Liver (tissue), 3 donors: Measurements from ENCODE around the gene CTNS.

Source experiments
- ATF3 ChIP-seq: IDR thresholded peaks from 2 replicates; pipeline ENCODE4 v1.6.1; 2016; ENCODE audit warnings: antibody characterized with exemption
- CTCF ChIP-seq: fragments of 150-350 bp; IDR thresholded peaks from 2 replicates; pipeline ENCODE4 v1.5.1; 2017; ENCODE audit warnings: improper control_type of control experiment, low read depth, low read length; ENCODE audit not compliant: missing input control
- FOXA2 ChIP-seq: IDR thresholded peaks from 2 replicates; pipeline ENCODE4 v1.6.1; 2016; ENCODE audit warnings: antibody characterized with exemption
- GABPA ChIP-seq, 2 donors: IDR thresholded peaks in 1 of 2; conservative IDR thresholded peaks in 1 of 2; 2 replicates each; pipeline ENCODE4 v1.6.1; 2016; ENCODE audit warnings: antibody characterized with exemption in 2 of 2, mild to moderate bottlenecking in 1 of 2, moderate library complexity in 1 of 2
- HNF4A ChIP-seq, 2 donors: conservative IDR thresholded peaks; 2 replicates each; pipeline ENCODE4 v1.6.1; 2016; ENCODE audit warnings: antibody characterized with exemption in 2 of 2, mild to moderate bottlenecking in 2 of 2
- HNF4G ChIP-seq: IDR thresholded peaks from 2 replicates; pipeline ENCODE4 v1.6.1; 2016; ENCODE audit warnings: antibody characterized with exemption
- JUND ChIP-seq, 2 donors: IDR thresholded peaks; 2 replicates each; pipeline ENCODE4 v1.6.1; 2016; ENCODE audit warnings: antibody characterized with exemption in 2 of 2
- RAD21 ChIP-seq, 2 donors: IDR thresholded peaks; 2 replicates each; pipeline ENCODE4 v1.6.1; 2016; ENCODE audit warnings: antibody characterized with exemption in 2 of 2, mild to moderate bottlenecking in 2 of 2
- SP1 ChIP-seq: IDR thresholded peaks from 2 replicates; pipeline ENCODE4 v1.6.1; 2018; ENCODE audit warnings: antibody characterized with exemption, mild to moderate bottlenecking
- TAF1 ChIP-seq: conservative IDR thresholded peaks from 2 replicates; pipeline ENCODE4 v1.6.1; 2016; ENCODE audit warnings: antibody characterized with exemption, mild to moderate bottlenecking
- YY1 ChIP-seq: IDR thresholded peaks from 2 replicates; pipeline ENCODE4 v1.6.1; 2016; ENCODE audit warnings: antibody characterized with exemption, mild to moderate bottlenecking
- TF ChIP-seq, protein P1 (sequence below): IDR thresholded peaks from 2 replicates; pipeline ENCODE4 v1.6.1; 2016; ENCODE audit warnings: antibody characterized with exemption, mild to moderate bottlenecking
- TF ChIP-seq, protein P2 (sequence below): IDR thresholded peaks from 2 replicates; pipeline ENCODE4 v1.6.1; 2016; ENCODE audit warnings: antibody characterized with exemption
- TF ChIP-seq, protein P3 (sequence below): IDR thresholded peaks from 2 replicates; pipeline ENCODE4 v1.6.1; 2016; ENCODE audit warnings: antibody characterized with exemption
- donor health status: healthy.
- donor health status: healthy.

- no peak for TF ChIP-seq YY1
- TF ChIP-seq CTCF: peak; percentile 59
- TF ChIP-seq, protein P1, sequence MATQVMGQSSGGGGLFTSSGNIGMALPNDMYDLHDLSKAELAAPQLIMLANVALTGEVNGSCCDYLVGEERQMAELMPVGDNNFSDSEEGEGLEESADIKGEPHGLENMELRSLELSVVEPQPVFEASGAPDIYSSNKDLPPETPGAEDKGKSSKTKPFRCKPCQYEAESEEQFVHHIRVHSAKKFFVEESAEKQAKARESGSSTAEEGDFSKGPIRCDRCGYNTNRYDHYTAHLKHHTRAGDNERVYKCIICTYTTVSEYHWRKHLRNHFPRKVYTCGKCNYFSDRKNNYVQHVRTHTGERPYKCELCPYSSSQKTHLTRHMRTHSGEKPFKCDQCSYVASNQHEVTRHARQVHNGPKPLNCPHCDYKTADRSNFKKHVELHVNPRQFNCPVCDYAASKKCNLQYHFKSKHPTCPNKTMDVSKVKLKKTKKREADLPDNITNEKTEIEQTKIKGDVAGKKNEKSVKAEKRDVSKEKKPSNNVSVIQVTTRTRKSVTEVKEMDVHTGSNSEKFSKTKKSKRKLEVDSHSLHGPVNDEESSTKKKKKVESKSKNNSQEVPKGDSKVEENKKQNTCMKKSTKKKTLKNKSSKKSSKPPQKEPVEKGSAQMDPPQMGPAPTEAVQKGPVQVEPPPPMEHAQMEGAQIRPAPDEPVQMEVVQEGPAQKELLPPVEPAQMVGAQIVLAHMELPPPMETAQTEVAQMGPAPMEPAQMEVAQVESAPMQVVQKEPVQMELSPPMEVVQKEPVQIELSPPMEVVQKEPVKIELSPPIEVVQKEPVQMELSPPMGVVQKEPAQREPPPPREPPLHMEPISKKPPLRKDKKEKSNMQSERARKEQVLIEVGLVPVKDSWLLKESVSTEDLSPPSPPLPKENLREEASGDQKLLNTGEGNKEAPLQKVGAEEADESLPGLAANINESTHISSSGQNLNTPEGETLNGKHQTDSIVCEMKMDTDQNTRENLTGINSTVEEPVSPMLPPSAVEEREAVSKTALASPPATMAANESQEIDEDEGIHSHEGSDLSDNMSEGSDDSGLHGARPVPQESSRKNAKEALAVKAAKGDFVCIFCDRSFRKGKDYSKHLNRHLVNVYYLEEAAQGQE: no peak
- no peak for TF ChIP-seq HNF4G
- TF ChIP-seq, protein P2, sequence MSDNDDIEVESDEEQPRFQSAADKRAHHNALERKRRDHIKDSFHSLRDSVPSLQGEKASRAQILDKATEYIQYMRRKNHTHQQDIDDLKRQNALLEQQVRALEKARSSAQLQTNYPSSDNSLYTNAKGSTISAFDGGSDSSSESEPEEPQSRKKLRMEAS: no peak
- no peak for TF ChIP-seq JUND (IDR thresholded peaks at IDR 0.05)
- TF ChIP-seq TAF1: no peak
- no peak for TF ChIP-seq SP1
- TF ChIP-seq GABPA (IDR thresholded peaks at IDR 0.05 in 1 of 2, conservative IDR thresholded peaks at IDR 0.05 in 1 of 2): no peak
- TF ChIP-seq RAD21 (IDR thresholded peaks at IDR 0.05): peak; percentile 75 to 84
- TF ChIP-seq, protein P3, sequence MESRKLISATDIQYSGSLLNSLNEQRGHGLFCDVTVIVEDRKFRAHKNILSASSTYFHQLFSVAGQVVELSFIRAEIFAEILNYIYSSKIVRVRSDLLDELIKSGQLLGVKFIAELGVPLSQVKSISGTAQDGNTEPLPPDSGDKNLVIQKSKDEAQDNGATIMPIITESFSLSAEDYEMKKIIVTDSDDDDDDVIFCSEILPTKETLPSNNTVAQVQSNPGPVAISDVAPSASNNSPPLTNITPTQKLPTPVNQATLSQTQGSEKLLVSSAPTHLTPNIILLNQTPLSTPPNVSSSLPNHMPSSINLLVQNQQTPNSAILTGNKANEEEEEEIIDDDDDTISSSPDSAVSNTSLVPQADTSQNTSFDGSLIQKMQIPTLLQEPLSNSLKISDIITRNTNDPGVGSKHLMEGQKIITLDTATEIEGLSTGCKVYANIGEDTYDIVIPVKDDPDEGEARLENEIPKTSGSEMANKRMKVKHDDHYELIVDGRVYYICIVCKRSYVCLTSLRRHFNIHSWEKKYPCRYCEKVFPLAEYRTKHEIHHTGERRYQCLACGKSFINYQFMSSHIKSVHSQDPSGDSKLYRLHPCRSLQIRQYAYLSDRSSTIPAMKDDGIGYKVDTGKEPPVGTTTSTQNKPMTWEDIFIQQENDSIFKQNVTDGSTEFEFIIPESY: no peak
- TF ChIP-seq FOXA2: no peak
- TF ChIP-seq ATF3: no peak
- no peak for TF ChIP-seq HNF4A (conservative IDR thresholded peaks at IDR 0.05)
Observed at GRCh38 chr17:3647769-3648555, 11.4 kb downstream of the CTNS start.
